Heart left ventricle (tissue), 16 donors: ENCODE results near the gene MAGI2. TPM values are rescaled to one million over a fixed set of nuclear protein-coding genes. Genes with fewer than 3 reads are reported as not detected.

Experiments
- ATAC-seq, 4 donors: fragments of 200-7000 bp; cut with Tn5 transposase; one replicate each; pipeline ENCODE4 v1.9.1; 2020 to 2022; ENCODE audit warnings: moderate library complexity in 4 of 4, mild to moderate bottlenecking in 3 of 4, moderate number of reproducible peaks in 1 of 4
- DNase-seq, 5 donors: peaks; one replicate each; pipeline ENCODE4 v3.0.0-alpha.2; 2020
- H3K27ac ChIP-seq, 12 donors: fragments of 200-600 bp; sonication (generic) in 4 of 12; one replicate each; pipeline versions ENCODE4 v1.5.0 to v1.8.0; 2016 to 2022; ENCODE audit warnings: mild to moderate bottlenecking in 2 of 12
- H3K27me3 ChIP-seq, 9 donors: fragments of 200-600 bp; sonication (generic) in 2 of 9; one replicate each; pipeline versions ENCODE4 v1.5.1 to v1.8.0; 2016 to 2022; ENCODE audit warnings: mild to moderate bottlenecking in 3 of 9
- H3K36me3 ChIP-seq, 9 donors: fragments of 200-600 bp; sonication (generic) in 2 of 9; one replicate each; pipeline versions ENCODE4 v1.5.0 to v1.8.0; 2018 to 2022; ENCODE audit warnings: mild to moderate bottlenecking in 2 of 9
- H3K4me1 ChIP-seq, 12 donors: fragments of 200-600 bp; sonication (generic) in 4 of 12; one replicate each; pipeline versions ENCODE4 v1.5.0 to v1.8.0; 2016 to 2022; ENCODE audit warnings: mild to moderate bottlenecking in 3 of 12
- H3K4me3 ChIP-seq, 12 donors: fragments of 200-600 bp; sonication (generic) in 4 of 12; one replicate each; pipeline versions ENCODE4 v1.5.0 to v1.8.0; 2017 to 2022; ENCODE audit warnings: mild to moderate bottlenecking in 9 of 12, moderate library complexity in 4 of 12
- H3K9me3 ChIP-seq, 12 donors: fragments of 200-600 bp; sonication (generic) in 4 of 12; one replicate each; pipeline versions ENCODE4 v1.5.0 to v1.8.0; 2016 to 2022; ENCODE audit warnings: mild to moderate bottlenecking in 1 of 12
- CTCF ChIP-seq, 12 donors: fragments of 200-600 bp; sonication (generic) in 4 of 12; IDR thresholded peaks; one replicate each; pipeline versions ENCODE4 v1.5.0 to v1.8.0; 2018 to 2022; ENCODE audit warnings: antibody characterized with exemption in 12 of 12, mild to moderate bottlenecking in 5 of 12
- POLR2A ChIP-seq, 2 donors: fragments of 450-650 bp; IDR thresholded peaks; one replicate each; pipeline ENCODE4 v1.6.1; 2017; ENCODE audit warnings: antibody characterized with exemption in 2 of 2, mild to moderate bottlenecking in 2 of 2, moderate library complexity in 2 of 2
- WGBS, 4 donors: extraction: QIAGEN DNeasy Blood & Tissue Kit in 2 of 4; methylation state at CpG; one replicate each; pipeline versions ENCODE4 v1.1.5 to v1.1.7; 2013 to 2018; 5-methylcytosine and 5-hydroxymethylcytosine counted together
- intact Hi-C, 10 donors: fragments of 100-400 bp; cut with DNase I; formaldehyde crosslinking; loops; one replicate each; pipeline versions ENCODE4 v1.11.1 to v1.14.2; 2022
- polyA plus RNA-seq, 2 donors: library from polyadenylated mRNA; stranded (reverse); fragments of 200-250 nt; gene quantifications; one replicate each; pipeline ENCODE4 v1.2.3, GENCODE V29; 2013
- total RNA-seq, 9 donors: library from RNA; depleted of rRNA in 2 of 9; stranded (reverse); fragments of >200 nt in 2 of 9; fragmentation: NEBNext Ultra II Directional in 3 of 9; extraction: Animal tissue kit (Norgen Biotek cat#: 25700) in 3 of 9; gene quantifications; one replicate each; pipeline versions ENCODE4 v1.1.0 to v1.2.4, GENCODE V29; 2016 to 2023
- donor health status: ischemic (EF 13 %, LVEDD 7.1; RV severe dilation, severe dysfunction).
- donor health status: healthy with polysubstance abuse.
- donor health status: DM: no; HTN: yes; CAD: no.
- donor health status: DM: no; HTN: no; CAD: no.
- donor health status: ischemic (EF 25% LVEDD 6.9; RV normal size, moderate dysfunction).
- donor health status: ischemic (EF 25% LVEDD 5.7; RV mildly dilated, moderate dysfunction).
- donor health status: healthy.
- donor health status: DM: yes; HTN: yes; CAD: no.
- donor health status: ischemic (EF 35%, LVEDD 5.7; RV mildly dilated, moderate dysfunction).
- donor health status: nonischemic (EF 11% LVEDD 7.7; RV severe dilation, severe dysfunction).
- donor health status: DM: yes; HTN: yes; CAD: no.
- donor health status: PGD.
- donor health status: ischemic (EF 29% LVEDD 5.4; RV normal size, mild dysfunction).
- donor health status: nonischemic (EF 23%, LVEDD 6.1; RV moderate dilation, normal function).

Gene MAGI2
- total and polyA plus RNA-seq, 11 donors = 1.1 to 6.8 (median 3.8) TPM

- WGBS, 4 donors = 70 to 78% (median 71%) methylated on average over 3 of the region's 3 CpGs
- TF ChIP-seq CTCF (IDR thresholded peaks at IDR 0.05) = no peak
- no peak for TF ChIP-seq POLR2A (IDR thresholded peaks at IDR 0.05)
- no peaks in the 10 kb centered on the region for H3K36me3 ChIP-seq
- H3K27me3 ChIP-seq = no peaks in the 10 kb centered on the region
- H3K4me3 ChIP-seq = no peak overlapping the region
- no peaks in the 10 kb centered on the region for H3K4me1 ChIP-seq
- intact Hi-C loops = no loop called here
- no peaks in the 10 kb centered on the region for H3K9me3 ChIP-seq
- DNase-seq (no peak), ATAC-seq (no peak)
- no peak overlapping the region for H3K27ac ChIP-seq
Observed at GRCh38 chr7:78493401-78493800, 960.1 kb downstream of the MAGI2 start.

GRCh38 chr7:78492146-78492545, 961.3 kb downstream of the MAGI2 start:
- 91 to 100% (median 93%) methylated on average over 1 of the region's 1 CpG for WGBS, 4 donors
- intact Hi-C loops = no loop called here
- no peak for ATAC-seq

GRCh38 chr7:78490524-78490923, 962.9 kb downstream of the MAGI2 start:
- ATAC-seq (no peak), DNase-seq (no peak)

More at GRCh38 chr7:78492146-78492545, 961.3 kb downstream of the MAGI2 start:
- no peak overlapping the region for H3K4me3 ChIP-seq
- H3K27me3 ChIP-seq = no peaks in the 10 kb centered on the region
- TF ChIP-seq CTCF (IDR thresholded peaks at IDR 0.05) (no peak), POLR2A (IDR thresholded peaks at IDR 0.05) (no peak)
- H3K4me1 ChIP-seq = no peaks in the 10 kb centered on the region
- no peak overlapping the region for H3K27ac ChIP-seq
- H3K9me3 ChIP-seq = no peaks in the 10 kb centered on the region
- no peaks in the 10 kb centered on the region for H3K36me3 ChIP-seq
- no peak for DNase-seq

GRCh38 chr7:78489476-78490240, 963.8 kb downstream of the MAGI2 start:
- TF ChIP-seq CTCF (IDR thresholded peaks at IDR 0.05) (no peak), POLR2A (IDR thresholded peaks at IDR 0.05) (no peak)
- H3K27ac ChIP-seq = no peak overlapping the region
- intact Hi-C loops = no loop called here
- no peaks in the 10 kb centered on the region for H3K27me3 ChIP-seq
- 49 to 64% (median 57%) methylated on average over 5 of the region's 5 CpGs for WGBS, 4 donors
- DNase-seq (no peak), ATAC-seq (peak in 1 of 4 donors; percentile 24)
- no peaks in the 10 kb centered on the region for H3K9me3 ChIP-seq
- H3K36me3 ChIP-seq = no peaks in the 10 kb centered on the region
- H3K4me1 ChIP-seq = no peaks in the 10 kb centered on the region
- peak overlapping the region in 4 of 12 donors; percentile 4 to 34 (median 19) for H3K4me3 ChIP-seq

More at GRCh38 chr7:78490524-78490923, 962.9 kb downstream of the MAGI2 start:
- no peaks in the 10 kb centered on the region for H3K4me1 ChIP-seq
- H3K36me3 ChIP-seq = no peaks in the 10 kb centered on the region
- no peak overlapping the region for H3K27ac ChIP-seq
- no peak overlapping the region for H3K4me3 ChIP-seq
- TF ChIP-seq CTCF (IDR thresholded peaks at IDR 0.05) (no peak), POLR2A (IDR thresholded peaks at IDR 0.05) (no peak)
- intact Hi-C loops = no loop called here
- H3K9me3 ChIP-seq = no peaks in the 10 kb centered on the region
- H3K27me3 ChIP-seq = no peaks in the 10 kb centered on the region
